ENCODE data around the gene ATXN2L. TPM values are rescaled to one million over a fixed set of nuclear protein-coding genes. Genes with fewer than 3 reads are reported as not detected.

ATXN2L gene
- total RNA-seq, 3 donors from 2014 or later = 43.8 to 62.6 (median 58.1) TPM

DNA sequence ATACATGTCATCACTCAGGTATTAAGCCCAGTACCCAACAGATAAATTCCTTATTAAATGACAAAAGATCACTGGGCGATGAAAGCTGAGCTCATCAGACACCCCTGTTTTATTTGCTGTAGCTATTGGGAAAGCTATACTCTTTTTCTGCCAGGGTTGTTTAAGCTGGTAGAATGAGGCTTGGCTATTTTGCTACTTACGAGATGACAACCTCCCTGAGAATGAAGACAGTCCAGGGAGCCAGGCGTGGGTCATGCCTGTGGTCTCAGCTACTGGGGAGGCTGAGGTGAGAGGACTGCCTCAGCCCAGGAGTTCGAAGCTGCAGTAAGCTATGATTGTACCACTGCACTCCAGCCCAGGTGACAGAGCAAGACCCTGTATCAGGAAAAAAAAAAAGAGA is 36.5 kb downstream of the ATXN2L start:
- no peaks in the 10 kb centered on the region for H3K27me3 ChIP-seq
- H3K27ac ChIP-seq = peak overlapping the region in 1 of 2 donors; percentile 76
- no peaks in the 10 kb centered on the region for H3K9me3 ChIP-seq
- no peak for DNase-seq (ENCODE audit: low spot score in 2 of 2)
- TF ChIP-seq POLR2A (IDR thresholded peaks at IDR 0.05) (no peak), POLR2AphosphoS5 (IDR thresholded peaks at IDR 0.05) (no peak)
- TF ChIP-seq, protein P1, sequence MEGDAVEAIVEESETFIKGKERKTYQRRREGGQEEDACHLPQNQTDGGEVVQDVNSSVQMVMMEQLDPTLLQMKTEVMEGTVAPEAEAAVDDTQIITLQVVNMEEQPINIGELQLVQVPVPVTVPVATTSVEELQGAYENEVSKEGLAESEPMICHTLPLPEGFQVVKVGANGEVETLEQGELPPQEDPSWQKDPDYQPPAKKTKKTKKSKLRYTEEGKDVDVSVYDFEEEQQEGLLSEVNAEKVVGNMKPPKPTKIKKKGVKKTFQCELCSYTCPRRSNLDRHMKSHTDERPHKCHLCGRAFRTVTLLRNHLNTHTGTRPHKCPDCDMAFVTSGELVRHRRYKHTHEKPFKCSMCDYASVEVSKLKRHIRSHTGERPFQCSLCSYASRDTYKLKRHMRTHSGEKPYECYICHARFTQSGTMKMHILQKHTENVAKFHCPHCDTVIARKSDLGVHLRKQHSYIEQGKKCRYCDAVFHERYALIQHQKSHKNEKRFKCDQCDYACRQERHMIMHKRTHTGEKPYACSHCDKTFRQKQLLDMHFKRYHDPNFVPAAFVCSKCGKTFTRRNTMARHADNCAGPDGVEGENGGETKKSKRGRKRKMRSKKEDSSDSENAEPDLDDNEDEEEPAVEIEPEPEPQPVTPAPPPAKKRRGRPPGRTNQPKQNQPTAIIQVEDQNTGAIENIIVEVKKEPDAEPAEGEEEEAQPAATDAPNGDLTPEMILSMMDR (IDR thresholded peaks at IDR 0.05) = no peak
- H3K4me1 ChIP-seq = no peaks in the 10 kb centered on the region
- intact Hi-C loops (cut with DNase I; ENCODE audit: low total_unique reads) = no loop called here
- H3K36me3 ChIP-seq = no peaks in the 10 kb centered on the region
- H3K4me3 ChIP-seq = no peak overlapping the region

DNA sequence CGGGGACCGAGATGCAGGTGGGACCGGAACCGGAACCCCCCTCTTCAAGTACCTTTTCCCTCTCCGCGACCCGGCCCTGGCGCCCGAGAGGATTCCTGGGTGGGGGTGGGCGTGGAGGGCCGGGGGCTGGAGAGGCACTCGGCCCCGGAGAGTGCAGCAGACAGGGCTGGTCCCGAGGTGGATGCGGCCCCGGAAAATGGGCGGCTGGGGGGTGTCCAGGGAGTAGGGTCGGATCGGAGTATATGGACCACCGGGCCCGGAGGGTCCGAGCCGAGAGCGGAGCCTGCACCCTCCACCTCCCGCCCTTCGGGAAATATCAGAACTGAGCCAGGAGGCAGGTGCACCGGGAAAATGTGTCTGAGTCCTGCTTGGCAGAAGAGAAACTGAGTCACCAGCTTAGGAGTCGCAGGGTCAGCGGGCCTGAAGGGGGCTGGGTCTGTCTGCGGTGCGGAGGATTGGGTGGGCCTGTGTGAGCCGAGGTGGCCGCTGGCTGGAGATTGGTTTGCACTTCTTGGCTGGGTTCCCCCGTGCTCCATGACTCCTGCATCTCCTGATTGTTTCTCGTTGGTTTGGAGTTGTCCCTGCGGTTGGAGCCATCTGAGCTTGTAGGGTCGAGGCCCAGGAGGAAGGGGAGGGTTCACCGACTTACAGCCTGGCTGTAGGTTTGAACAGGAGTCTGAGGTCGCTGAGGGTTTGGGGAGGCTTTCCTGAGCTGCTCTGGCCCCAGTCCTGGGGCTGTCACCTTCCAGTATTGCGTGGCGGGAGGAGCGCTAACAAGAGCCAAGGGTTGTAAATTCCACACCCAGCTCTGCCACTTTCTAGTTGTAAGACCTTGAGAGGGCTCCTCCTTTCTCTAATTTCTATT is 41.4 kb downstream of the ATXN2L start:
- H3K27ac ChIP-seq = peak overlapping the region; percentile 93 to 95
- H3K36me3 ChIP-seq = no peaks in the 10 kb centered on the region
- H3K4me1 ChIP-seq = no peaks in the 10 kb centered on the region
- DNase-seq (ENCODE audit: low spot score in 2 of 2) = no peak
- TF ChIP-seq POLR2A (IDR thresholded peaks at IDR 0.05) (no peak), POLR2AphosphoS5 (IDR thresholded peaks at IDR 0.05) (no peak)
- TF ChIP-seq, protein P1 (IDR thresholded peaks at IDR 0.05) = no peak
- intact Hi-C loops (cut with DNase I; ENCODE audit: low total_unique reads) = no loop called here
- peak overlapping the region; percentile 82 to 89 (median 86) for H3K4me3 ChIP-seq
- H3K9me3 ChIP-seq = no peaks in the 10 kb centered on the region
- H3K27me3 ChIP-seq = no peaks in the 10 kb centered on the region

GRCh38 chr16:28865001-28865688 is 42.3 kb downstream of the ATXN2L start:
- Histone ChIP-seq H3K4me3 (peak overlapping the region in 1 of 3 donors; percentile 10), H3K4me1 (no peaks in the 10 kb centered on the region), H3K36me3 (peaks cover 6% of the 10 kb centered on the region), H3K9me3 (no peaks in the 10 kb centered on the region), H3K27ac (peak overlapping the region in 1 of 2 donors; percentile 95), H3K27me3 (no peaks in the 10 kb centered on the region)
- intact Hi-C loops (cut with DNase I; ENCODE audit: low total_unique reads) = no loop called here
- TF ChIP-seq POLR2AphosphoS5 (IDR thresholded peaks at IDR 0.05) (no peak), POLR2A (IDR thresholded peaks at IDR 0.05) (no peak)
- TF ChIP-seq, protein P1 (IDR thresholded peaks at IDR 0.05) = no peak
- DNase-seq (ENCODE audit: low spot score in 2 of 2) = no peak

GRCh38 chr16:28865722-28866453 is 43.1 kb downstream of the ATXN2L start:
- TF ChIP-seq, protein P1 (IDR thresholded peaks at IDR 0.05) = no peak
- TF ChIP-seq POLR2AphosphoS5 (IDR thresholded peaks at IDR 0.05) (no peak), POLR2A (IDR thresholded peaks at IDR 0.05) (no peak)
- Histone ChIP-seq H3K9me3 (no peaks in the 10 kb centered on the region), H3K27me3 (no peaks in the 10 kb centered on the region), H3K36me3 (peaks cover 6% of the 10 kb centered on the region), H3K4me1 (no peaks in the 10 kb centered on the region), H3K27ac (no peak overlapping the region), H3K4me3 (no peak overlapping the region)
- intact Hi-C loops (cut with DNase I; ENCODE audit: low total_unique reads) = no loop called here
- DNase-seq (ENCODE audit: low spot score in 2 of 2) = no peak

Data from breast epithelium (tissue), 4 donors.